WTC11 (cell line): ENCODE results near the gene NT5C1A. TPM values are rescaled to one million over a fixed set of nuclear protein-coding genes. Genes with fewer than 3 reads are reported as not detected.
A peak's percentile ranks its signal among the peaks of the same experiment; 100 is the strongest.

Source experiments
- ATAC-seq: fragments of 200-7000 bp; cut with Tn5 transposase; 2 replicates; pipeline ENCODE4 v1.10.0; 2021; ENCODE audit warnings: mild to moderate bottlenecking, moderate library complexity
- CTCF ChIA-PET: fragments of 300-600 bp; sonication (Branson Sonifier 250); formaldehyde crosslinking; loops from one replicate; lab custom pipeline; 2021; ENCODE audit warnings: antibody characterized with exemption; lab: Charles Lee
- POLR2A ChIA-PET: fragments of 350-600 bp; sonication (Branson Sonifier 250); formaldehyde crosslinking; loops from one replicate; lab custom pipeline; 2021; ENCODE audit warnings: antibody characterized with exemption; lab: Charles Lee
- DNase-seq: peaks from one replicate; pipeline ENCODE4 v3.0.0; 2021; ENCODE audit warnings: low spot score
- H3K27ac Mint-ChIP-seq: 2 replicates; pipeline ENCODE4 v1.8.0; 2021; ENCODE audit warnings: mixed read lengths
- H3K27me3 Mint-ChIP-seq: 2 replicates; pipeline ENCODE4 v1.8.0; 2021; ENCODE audit warnings: low read depth, mild to moderate bottlenecking, moderate library complexity, mixed read lengths
- H3K36me3 Mint-ChIP-seq: 2 replicates; pipeline ENCODE4 v1.8.0; 2021; ENCODE audit warnings: mixed read lengths
- H3K4me1 Mint-ChIP-seq: 2 replicates; pipeline ENCODE4 v1.8.0; 2022; ENCODE audit warnings: mixed read lengths
- H3K4me3 Mint-ChIP-seq: 2 replicates; pipeline ENCODE4 v1.8.0; 2021; ENCODE audit warnings: mild to moderate bottlenecking, moderate library complexity, mixed read lengths
- H3K9me3 Mint-ChIP-seq: 2 replicates; pipeline ENCODE4 v1.8.0; 2021; ENCODE audit warnings: mixed read lengths
- E2F5 ChIP-seq: sonication (generic); formaldehyde crosslinking; IDR thresholded peaks from 2 replicates; pipeline ENCODE4 v1.8.1; 2022; ENCODE audit warnings: mild to moderate bottlenecking, moderate library complexity, missing genetic modification reagents
- ELF4 ChIP-seq: sonication (generic); formaldehyde crosslinking; IDR thresholded peaks from 2 replicates; pipeline ENCODE4 v1.8.1; 2022; ENCODE audit warnings: low read depth, mild to moderate bottlenecking, moderate library complexity, missing genetic modification reagents
- ESRRA ChIP-seq: sonication (generic); formaldehyde crosslinking; IDR thresholded peaks from 2 replicates; pipeline ENCODE4 v1.8.1; 2022; ENCODE audit warnings: mild to moderate bottlenecking, missing genetic modification reagents, borderline replicate concordance
- FOXP1 ChIP-seq: sonication (generic); formaldehyde crosslinking; IDR thresholded peaks from 2 replicates; pipeline ENCODE4 v1.8.0; 2022; ENCODE audit warnings: missing genetic modification reagents, mild to moderate bottlenecking, moderate library complexity, borderline replicate concordance
- GABPB1 ChIP-seq: sonication (generic); formaldehyde crosslinking; IDR thresholded peaks from 2 replicates; pipeline ENCODE4 v1.8.1; 2023; ENCODE audit warnings: mild to moderate bottlenecking, missing genetic modification reagents
- GRHL2 ChIP-seq: fragments of 250-450 bp; sonication (Bioruptor Pico); IDR thresholded peaks from 2 replicates; pipeline ENCODE4 v1.8.0; 2022; ENCODE audit warnings: mild to moderate bottlenecking, moderate library complexity; ENCODE audit not compliant: insufficient replicate concordance, severe bottlenecking
- HMGA2 ChIP-seq: fragments of 250-450 bp; sonication (Bioruptor Pico); IDR thresholded peaks from 2 replicates; pipeline ENCODE4 v1.4.0; 2021; ENCODE audit warnings: mild to moderate bottlenecking, moderate library complexity
- HMGXB4 ChIP-seq: sonication (generic); formaldehyde crosslinking; IDR thresholded peaks from 2 replicates; pipeline ENCODE4 v1.8.1; 2023; ENCODE audit warnings: mild to moderate bottlenecking, moderate library complexity, missing genetic modification reagents
- IRF2 ChIP-seq: sonication (generic); formaldehyde crosslinking; IDR thresholded peaks from 2 replicates; pipeline ENCODE4 v1.8.0; 2022; ENCODE audit warnings: low read depth, missing genetic modification reagents, borderline replicate concordance
- MXD4 ChIP-seq: fragments of 250-450 bp; sonication (Bioruptor Pico); IDR thresholded peaks from 2 replicates; pipeline ENCODE4 v1.8.0; 2021; ENCODE audit warnings: mild to moderate bottlenecking, moderate library complexity, borderline replicate concordance
- NFYB ChIP-seq: sonication (generic); formaldehyde crosslinking; conservative IDR thresholded peaks from 2 replicates; pipeline ENCODE4 v1.8.0; 2022; ENCODE audit warnings: low read depth, missing genetic modification reagents
- NR3C1 ChIP-seq: sonication (generic); formaldehyde crosslinking; conservative IDR thresholded peaks from 2 replicates; pipeline ENCODE4 v1.8.1; 2023; ENCODE audit warnings: low read depth, mild to moderate bottlenecking, missing genetic modification reagents
- OVOL2 ChIP-seq: fragments of 250-450 bp; sonication (Bioruptor Pico); IDR thresholded peaks from 2 replicates; pipeline ENCODE4 v1.9.0; 2021; ENCODE audit warnings: mild to moderate bottlenecking, borderline replicate concordance
- RELA ChIP-seq: sonication (generic); formaldehyde crosslinking; IDR thresholded peaks from 2 replicates; pipeline ENCODE4 v1.8.1; 2022; ENCODE audit warnings: missing genetic modification reagents, mild to moderate bottlenecking, borderline replicate concordance
- RORB ChIP-seq: fragments of 250-450 bp; sonication (Bioruptor Pico); IDR thresholded peaks from 2 replicates; pipeline ENCODE4 v1.9.0; 2021; ENCODE audit warnings: mild to moderate bottlenecking
- SMAD4 ChIP-seq: sonication (generic); formaldehyde crosslinking; IDR thresholded peaks from 2 replicates; pipeline ENCODE4 v1.8.0; 2022; ENCODE audit warnings: mild to moderate bottlenecking, missing genetic modification reagents
- TEAD1 ChIP-seq: sonication (generic); formaldehyde crosslinking; IDR thresholded peaks from 2 replicates; pipeline ENCODE4 v1.8.0; 2022; ENCODE audit warnings: mild to moderate bottlenecking, missing genetic modification reagents
- ZBTB21 ChIP-seq: sonication (generic); formaldehyde crosslinking; IDR thresholded peaks from 2 replicates; pipeline ENCODE4 v1.8.1; 2023; ENCODE audit warnings: mild to moderate bottlenecking, missing genetic modification reagents, borderline replicate concordance
- ZMAT4 ChIP-seq: fragments of 250-450 bp; sonication (Bioruptor Pico); IDR thresholded peaks from 2 replicates; pipeline ENCODE4 v1.9.0; 2021; ENCODE audit warnings: mild to moderate bottlenecking
- ZNF121 ChIP-seq: sonication (generic); formaldehyde crosslinking; IDR thresholded peaks from 2 replicates; pipeline ENCODE4 v1.8.0; 2023; ENCODE audit warnings: missing genetic modification reagents
- ZNF219 ChIP-seq: sonication (generic); formaldehyde crosslinking; IDR thresholded peaks from 2 replicates; pipeline ENCODE4 v1.8.0; 2023; ENCODE audit warnings: missing genetic modification reagents, mild to moderate bottlenecking, borderline replicate concordance
- ZNF317 ChIP-seq: sonication (generic); formaldehyde crosslinking; IDR thresholded peaks from 2 replicates; pipeline ENCODE4 v1.8.1; 2023; ENCODE audit warnings: low read depth, mild to moderate bottlenecking, moderate library complexity, missing genetic modification reagents, borderline replicate concordance
- ZNF396 ChIP-seq: fragments of 250-450 bp; sonication (Bioruptor Pico); IDR thresholded peaks from 2 replicates; pipeline ENCODE4 v1.8.0; 2021; ENCODE audit warnings: mild to moderate bottlenecking, moderate library complexity, borderline replicate concordance
- total RNA-seq: library from RNA; stranded (reverse); gene quantifications from 3 replicates; pipeline ENCODE4 v1.2.3, GENCODE V29; 2021
- TF ChIP-seq, protein P1 (sequence below): sonication (generic); formaldehyde crosslinking; IDR thresholded peaks from 2 replicates; pipeline ENCODE4 v1.8.1; 2022; ENCODE audit warnings: missing genetic modification reagents, borderline replicate concordance

Gene NT5C1A
- total RNA-seq, 1 experiment from 2014 or later, result not detected

DNA sequence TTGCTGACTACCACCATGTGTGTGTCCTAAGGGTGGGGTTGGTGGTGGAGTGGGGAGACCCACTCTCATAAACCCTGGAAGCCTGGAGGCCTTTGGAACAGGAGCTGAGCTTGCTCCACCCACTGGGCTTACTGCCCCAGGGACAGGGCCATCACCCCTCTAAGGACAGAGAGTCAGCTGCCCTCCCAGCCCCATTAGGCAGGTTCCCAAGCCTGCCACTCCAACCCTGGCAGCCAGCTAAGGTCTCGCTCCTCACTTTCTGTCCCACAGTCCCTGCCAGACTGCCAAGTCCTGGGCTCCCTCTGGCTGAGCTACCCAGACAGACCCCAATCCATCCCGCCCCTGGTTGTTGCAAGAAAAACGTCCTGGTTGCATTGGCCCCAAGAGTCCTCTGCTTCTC, 3.8 kb downstream of the NT5C1A start (continued):
- TF ChIP-seq, protein P1, sequence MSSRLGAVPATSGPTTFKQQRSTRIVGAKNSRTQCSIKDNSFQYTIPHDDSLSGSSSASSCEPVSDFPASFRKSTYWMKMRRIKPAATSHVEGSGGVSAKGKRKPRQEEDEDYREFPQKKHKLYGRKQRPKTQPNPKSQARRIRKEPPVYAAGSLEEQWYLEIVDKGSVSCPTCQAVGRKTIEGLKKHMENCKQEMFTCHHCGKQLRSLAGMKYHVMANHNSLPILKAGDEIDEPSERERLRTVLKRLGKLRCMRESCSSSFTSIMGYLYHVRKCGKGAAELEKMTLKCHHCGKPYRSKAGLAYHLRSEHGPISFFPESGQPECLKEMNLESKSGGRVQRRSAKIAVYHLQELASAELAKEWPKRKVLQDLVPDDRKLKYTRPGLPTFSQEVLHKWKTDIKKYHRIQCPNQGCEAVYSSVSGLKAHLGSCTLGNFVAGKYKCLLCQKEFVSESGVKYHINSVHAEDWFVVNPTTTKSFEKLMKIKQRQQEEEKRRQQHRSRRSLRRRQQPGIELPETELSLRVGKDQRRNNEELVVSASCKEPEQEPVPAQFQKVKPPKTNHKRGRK (CRISPR knock-in tag), result no peak
- TF ChIP-seq ZBTB21 (CRISPR knock-in tag) (no peak), IRF2 (CRISPR knock-in tag) (no peak), E2F5 (CRISPR knock-in tag) (no peak), ZNF121 (CRISPR knock-in tag) (no peak), ZMAT4 (CRISPR knock-in tag) (no peak), ESRRA (no peak), NFYB (no peak)

GRCh38 chr1:39666772-39667171, 5.1 kb downstream of the NT5C1A start:
- ChIA-PET CTCF (interaction anchor here (0.6 to 3.2 kb wide), 5 partner anchors 9 to 60 kb away, joined by 3 to 18 read pairs (median 4); partner anchors contain the start of gene HEYL), POLR2A (no interaction called here)
- TF ChIP-seq HMGA2 (CRISPR knock-in tag) (no peak), NR3C1 (CRISPR knock-in tag) (no peak), ZNF317 (CRISPR knock-in tag) (no peak), RORB (CRISPR knock-in tag) (no peak), SMAD4 (CRISPR knock-in tag) (no peak), RELA (CRISPR knock-in tag) (no peak)
- Mint-ChIP-seq H3K4me3 (no peak overlapping the region), H3K27ac (no peak overlapping the region), H3K9me3 (no peaks in the 10 kb centered on the region), H3K27me3 (peaks cover 100% of the 10 kb centered on the region), H3K4me1 (no peaks in the 10 kb centered on the region), H3K36me3 (no peaks in the 10 kb centered on the region)
- no peak for DNase-seq
- ATAC-seq, result no peak

GRCh38 chr1:39663559-39663958, 8.3 kb downstream of the NT5C1A start:
- Mint-ChIP-seq H3K36me3 (no peaks in the 10 kb centered on the region), H3K27ac (no peak overlapping the region), H3K4me3 (no peak overlapping the region), H3K4me1 (no peaks in the 10 kb centered on the region), H3K27me3 (peaks cover 100% of the 10 kb centered on the region)
- CTCF ChIA-PET, result interaction anchor here (0.6 to 3.1 kb wide), 5 partner anchors 9 to 228 kb away, joined by 3 to 11 read pairs (median 6); partner anchors contain the start of gene NT5C1A
- POLR2A ChIA-PET, result no interaction called here
- peak; percentile 44 for DNase-seq
- TF ChIP-seq ZNF219 (CRISPR knock-in tag), result no peak
- no peak for TF ChIP-seq FOXP1 (CRISPR knock-in tag)
- TF ChIP-seq NFYB, result peak; percentile 42; the same call in 1 of the 2 replicates
- TF ChIP-seq TEAD1 (CRISPR knock-in tag), result no peak
- TF ChIP-seq, all 79 proteins: peak for 1
- no peaks in the 10 kb centered on the region for H3K9me3 Mint-ChIP-seq
- ATAC-seq, result peak; percentile 89

GRCh38 chr1:39662861-39663260, 9.0 kb downstream of the NT5C1A start:
- no peaks in the 10 kb centered on the region; the same call in 1 of the 2 replicates for H3K4me1 Mint-ChIP-seq
- peaks cover 100% of the 10 kb centered on the region for H3K27me3 Mint-ChIP-seq
- ATAC-seq, result no peak
- CTCF ChIA-PET, result interaction anchor here (0.7 to 3.1 kb wide), 6 partner anchors 9 to 57 kb away, joined by 3 to 11 read pairs (median 6); partner anchors contain the start of gene NT5C1A
- H3K9me3 Mint-ChIP-seq, result no peaks in the 10 kb centered on the region
- DNase-seq, result no peak
- H3K27ac Mint-ChIP-seq, result no peak overlapping the region
- no peak overlapping the region for H3K4me3 Mint-ChIP-seq
- no peaks in the 10 kb centered on the region for H3K36me3 Mint-ChIP-seq
- POLR2A ChIA-PET, result no interaction called here
- no peak for TF ChIP-seq ELF4 (CRISPR knock-in tag)
- TF ChIP-seq NR3C1 (CRISPR knock-in tag), result no peak
- TF ChIP-seq GABPB1 (CRISPR knock-in tag), result no peak
- no peak for TF ChIP-seq ESRRA
- TF ChIP-seq HMGXB4 (CRISPR knock-in tag), result no peak
- TF ChIP-seq OVOL2 (CRISPR knock-in tag), result no peak
- no peak for TF ChIP-seq GRHL2 (CRISPR knock-in tag)
- no peak for TF ChIP-seq ZNF219 (CRISPR knock-in tag)
- TF ChIP-seq MXD4 (CRISPR knock-in tag), result no peak
- no peak for TF ChIP-seq ZMAT4 (CRISPR knock-in tag)
- TF ChIP-seq ZNF396 (CRISPR knock-in tag), result no peak
